Measurements from ENCODE around the gene HACE1.
"Not testable (repeated sequence)": the region's sequence is repeated elsewhere in the genome, so short reads cannot be mapped to it uniquely, and the experiment has no call there.

HACE1 gene

GRCh38 chr6:104788400-104788799 is 71.3 kb downstream of the HACE1 start:
- Histone ChIP-seq H3K27me3 (ENCODE audit: control insufficient read depth, insufficient read depth, low read length) (no peaks in the 10 kb centered on the region), H3K4me3 (ENCODE audit: low read depth, low read length) (no peak overlapping the region), H3K4me1 (ENCODE audit: control insufficient read depth, insufficient read depth, low read length) (no peaks in the 10 kb centered on the region), H3K36me3 (ENCODE audit: control insufficient read depth, insufficient read depth, low read length) (peaks cover 24% of the 10 kb centered on the region), H3K9me3 (ENCODE audit: control insufficient read depth, insufficient read depth, low read length) (no peaks in the 10 kb centered on the region), H3K9ac (ENCODE audit: low read depth, low read length) (no peak overlapping the region), H3K27ac (ENCODE audit: low read depth, low read length) (no peak overlapping the region)

GRCh38 chr6:104787305-104787704 is 72.4 kb downstream of the HACE1 start:
- Histone ChIP-seq H3K27ac (ENCODE audit: low read depth, low read length) (no peak overlapping the region), H3K27me3 (ENCODE audit: control insufficient read depth, insufficient read depth, low read length) (no peaks in the 10 kb centered on the region), H3K9me3 (ENCODE audit: control insufficient read depth, insufficient read depth, low read length) (no peaks in the 10 kb centered on the region), H3K9ac (ENCODE audit: low read depth, low read length) (no peak overlapping the region), H3K4me1 (ENCODE audit: control insufficient read depth, insufficient read depth, low read length) (no peaks in the 10 kb centered on the region), H3K36me3 (ENCODE audit: control insufficient read depth, insufficient read depth, low read length) (peaks cover 27% of the 10 kb centered on the region), H3K4me3 (ENCODE audit: low read depth, low read length) (no peak overlapping the region)

- Histone ChIP-seq H3K9ac (ENCODE audit: low read depth, low read length) (no peak overlapping the region), H3K4me3 (ENCODE audit: low read depth, low read length) (no peak overlapping the region), H3K27me3 (ENCODE audit: control insufficient read depth, insufficient read depth, low read length) (no peaks in the 10 kb centered on the region), H3K36me3 (ENCODE audit: control insufficient read depth, insufficient read depth, low read length) (peaks cover 27% of the 10 kb centered on the region), H3K9me3 (ENCODE audit: control insufficient read depth, insufficient read depth, low read length) (no peaks in the 10 kb centered on the region), H3K27ac (ENCODE audit: low read depth, low read length) (no peak overlapping the region), H3K4me1 (ENCODE audit: control insufficient read depth, insufficient read depth, low read length) (no peaks in the 10 kb centered on the region)
Observed at GRCh38 chr6:104784884-104785283, 74.8 kb downstream of the HACE1 start.

- Histone ChIP-seq H3K9me3 (ENCODE audit: control insufficient read depth, insufficient read depth, low read length) (no peaks in the 10 kb centered on the region), H3K27ac (ENCODE audit: low read depth, low read length) (no peak overlapping the region), H3K9ac (ENCODE audit: low read depth, low read length) (no peak overlapping the region), H3K27me3 (ENCODE audit: control insufficient read depth, insufficient read depth, low read length) (no peaks in the 10 kb centered on the region), H3K4me3 (ENCODE audit: low read depth, low read length) (no peak overlapping the region), H3K4me1 (ENCODE audit: control insufficient read depth, insufficient read depth, low read length) (no peaks in the 10 kb centered on the region; the same call in 1 of the 2 replicates), H3K36me3 (ENCODE audit: control insufficient read depth, insufficient read depth, low read length) (peaks cover 9% of the 10 kb centered on the region)
Observed at GRCh38 chr6:104771258-104771832, 88.4 kb downstream of the HACE1 start.

GRCh38 chr6:104768906-104769305 is 90.8 kb downstream of the HACE1 start:
- Histone ChIP-seq H3K36me3 (ENCODE audit: control insufficient read depth, insufficient read depth, low read length) (peaks cover 19% of the 10 kb centered on the region), H3K9me3 (ENCODE audit: control insufficient read depth, insufficient read depth, low read length) (no peaks in the 10 kb centered on the region), H3K9ac (ENCODE audit: low read depth, low read length) (no peak overlapping the region), H3K27me3 (ENCODE audit: control insufficient read depth, insufficient read depth, low read length) (no peaks in the 10 kb centered on the region), H3K27ac (ENCODE audit: low read depth, low read length) (no peak overlapping the region), H3K4me3 (ENCODE audit: low read depth, low read length) (no peak overlapping the region), H3K4me1 (ENCODE audit: control insufficient read depth, insufficient read depth, low read length) (no peaks in the 10 kb centered on the region; the same call in 1 of the 2 replicates)

- Histone ChIP-seq H3K9me3 (ENCODE audit: control insufficient read depth, insufficient read depth, low read length) (no peaks in the 10 kb centered on the region), H3K4me1 (ENCODE audit: control insufficient read depth, insufficient read depth, low read length) (no peaks in the 10 kb centered on the region; the same call in 1 of the 2 replicates), H3K9ac (ENCODE audit: low read depth, low read length) (no peak overlapping the region), H3K36me3 (ENCODE audit: control insufficient read depth, insufficient read depth, low read length) (peaks cover 19% of the 10 kb centered on the region), H3K4me3 (ENCODE audit: low read depth, low read length) (no peak overlapping the region), H3K27ac (ENCODE audit: low read depth, low read length) (no peak overlapping the region), H3K27me3 (ENCODE audit: control insufficient read depth, insufficient read depth, low read length) (no peaks in the 10 kb centered on the region)
Observed at GRCh38 chr6:104766595-104766994, 93.1 kb downstream of the HACE1 start.

GRCh38 chr6:104754788-104755409 is 104.8 kb downstream of the HACE1 start:
- Histone ChIP-seq H3K27me3 (ENCODE audit: control insufficient read depth, insufficient read depth, low read length) (no peaks in the 10 kb centered on the region), H3K27ac (ENCODE audit: low read depth, low read length) (no peak overlapping the region), H3K36me3 (ENCODE audit: control insufficient read depth, insufficient read depth, low read length) (peaks cover 6% of the 10 kb centered on the region; the same call in 1 of the 2 replicates), H3K4me3 (ENCODE audit: low read depth, low read length) (no peak overlapping the region), H3K4me1 (ENCODE audit: control insufficient read depth, insufficient read depth, low read length) (no peaks in the 10 kb centered on the region), H3K9me3 (ENCODE audit: control insufficient read depth, insufficient read depth, low read length) (peaks cover 9% of the 10 kb centered on the region), H3K9ac (ENCODE audit: low read depth, low read length) (no peak overlapping the region)

GRCh38 chr6:104753251-104753650 is 106.5 kb downstream of the HACE1 start:
- H3K9me3 ChIP-seq (ENCODE audit: control insufficient read depth, insufficient read depth, low read length): peaks cover 9% of the 10 kb centered on the region
- H3K4me3 ChIP-seq (ENCODE audit: low read depth, low read length): no peak overlapping the region
- no peaks in the 10 kb centered on the region for H3K27me3 ChIP-seq (ENCODE audit: control insufficient read depth, insufficient read depth, low read length)
- H3K36me3 ChIP-seq (ENCODE audit: control insufficient read depth, insufficient read depth, low read length): peaks cover 6% of the 10 kb centered on the region; the same call in 1 of the 2 replicates
- H3K27ac ChIP-seq (ENCODE audit: low read depth, low read length): no peak overlapping the region
- no peak overlapping the region for H3K9ac ChIP-seq (ENCODE audit: low read depth, low read length)
- no peaks in the 10 kb centered on the region for H3K4me1 ChIP-seq (ENCODE audit: control insufficient read depth, insufficient read depth, low read length)

GRCh38 chr6:104750449-104750848 is 109.3 kb downstream of the HACE1 start:
- Histone ChIP-seq H3K9me3 (ENCODE audit: control insufficient read depth, insufficient read depth, low read length) (no peaks in the 10 kb centered on the region; the same call in 1 of the 2 replicates), H3K9ac (ENCODE audit: low read depth, low read length) (no peak overlapping the region), H3K4me1 (ENCODE audit: control insufficient read depth, insufficient read depth, low read length) (no peaks in the 10 kb centered on the region), H3K4me3 (ENCODE audit: low read depth, low read length) (no peak overlapping the region), H3K27ac (ENCODE audit: low read depth, low read length) (no peak overlapping the region), H3K27me3 (ENCODE audit: control insufficient read depth, insufficient read depth, low read length) (no peaks in the 10 kb centered on the region), H3K36me3 (ENCODE audit: control insufficient read depth, insufficient read depth, low read length) (no peaks in the 10 kb centered on the region)

- not testable (repeated sequence) for H3K9me3 ChIP-seq (ENCODE audit: control insufficient read depth, insufficient read depth, low read length); H3K9ac ChIP-seq (ENCODE audit: low read depth, low read length); H3K4me3 ChIP-seq (ENCODE audit: low read depth, low read length); H3K36me3 ChIP-seq (ENCODE audit: control insufficient read depth, insufficient read depth, low read length); H3K27ac ChIP-seq (ENCODE audit: low read depth, low read length); H3K4me1 ChIP-seq (ENCODE audit: control insufficient read depth, insufficient read depth, low read length); H3K27me3 ChIP-seq (ENCODE audit: control insufficient read depth, insufficient read depth, low read length)
Observed at GRCh38 chr6:104739124-104739523, 120.6 kb downstream of the HACE1 start.

- H3K36me3 ChIP-seq (ENCODE audit: control insufficient read depth, insufficient read depth, low read length); H3K9me3 ChIP-seq (ENCODE audit: control insufficient read depth, insufficient read depth, low read length); H3K4me1 ChIP-seq (ENCODE audit: control insufficient read depth, insufficient read depth, low read length); H3K27ac ChIP-seq (ENCODE audit: low read depth, low read length); H3K4me3 ChIP-seq (ENCODE audit: low read depth, low read length); H3K27me3 ChIP-seq (ENCODE audit: control insufficient read depth, insufficient read depth, low read length); H3K9ac ChIP-seq (ENCODE audit: low read depth, low read length): not testable (repeated sequence)
Observed at GRCh38 chr6:104737567-104737966, 122.2 kb downstream of the HACE1 start.
